Hematopoietic multipotent progenitor cell treated with erythropoietin and hydrocortisone succinate and interleukin-3 and kit ligand, for 15 days (in vitro differentiated cells): ENCODE results near the gene KIR3DL3.
"Not testable (repeated sequence)": the region's sequence is repeated elsewhere in the genome, so short reads cannot be mapped to it uniquely, and the experiment has no call there.

ENCODE experiments used
- DNase-seq: peaks from one replicate; pipeline ENCODE4 v3.0.0-alpha.2; 2015; ENCODE audit warnings: low spot score

Gene KIR3DL3

GRCh38 chr19:54731191-54731590 lies 6.9 kb downstream of the KIR3DL3 start:
- DNase-seq: no peak

GRCh38 chr19:54738306-54738705 lies 14.1 kb downstream of the KIR3DL3 start, which contains the start of gene KIR2DL3:
Gene KIR2DL3, plus strand, starts transcription at chr19:54738513. Its CDS starts 33 bp downstream, at chr19:54738546.
- DNase-seq: not testable (repeated sequence)

- DNase-seq: no peak
Observed at GRCh38 chr19:54738715-54739114, 14.5 kb downstream of the KIR3DL3 start.

- DNase-seq: no peak
Observed at GRCh38 chr19:54739587-54740497, 15.6 kb downstream of the KIR3DL3 start.

GRCh38 chr19:54741950-54742349 lies 17.7 kb downstream of the KIR3DL3 start:
- DNase-seq: not testable (repeated sequence)

- not testable (repeated sequence) for DNase-seq
Observed at GRCh38 chr19:54744080-54744479, 19.8 kb downstream of the KIR3DL3 start.

- DNase-seq: not testable (repeated sequence)
Observed at GRCh38 chr19:54747614-54748322, 23.5 kb downstream of the KIR3DL3 start.

GRCh38 chr19:54750276-54750675 lies 26.0 kb downstream of the KIR3DL3 start:
- not testable (repeated sequence) for DNase-seq

- not testable (repeated sequence) for DNase-seq
Observed at GRCh38 chr19:54756204-54757110, 32.2 kb downstream of the KIR3DL3 start.

GRCh38 chr19:54758577-54758976 lies 34.3 kb downstream of the KIR3DL3 start:
- DNase-seq: not testable (repeated sequence)

- DNase-seq: not testable (repeated sequence)
Observed at GRCh38 chr19:54764219-54764618, 40.0 kb downstream of the KIR3DL3 start.

GRCh38 chr19:54766464-54766863 lies 42.2 kb downstream of the KIR3DL3 start:
- not testable (repeated sequence) for DNase-seq

- DNase-seq: not testable (repeated sequence)
Observed at GRCh38 chr19:54769646-54770045, 45.4 kb downstream of the KIR3DL3 start, which contains the start of gene KIR2DL1. Gene KIR2DL1, plus strand, starts transcription at chr19:54769793. Its CDS starts 58 bp downstream, at chr19:54769851.

- not testable (repeated sequence) for DNase-seq
Observed at GRCh38 chr19:54770511-54770910, 46.3 kb downstream of the KIR3DL3 start.

- DNase-seq: not testable (repeated sequence)
Observed at GRCh38 chr19:54771018-54771960, 47.0 kb downstream of the KIR3DL3 start.

GRCh38 chr19:54772666-54773065 lies 48.4 kb downstream of the KIR3DL3 start:
- DNase-seq: not testable (repeated sequence)

GRCh38 chr19:54775095-54775815 lies 51.0 kb downstream of the KIR3DL3 start:
- DNase-seq: not testable (repeated sequence)

GRCh38 chr19:54775830-54776229 lies 51.6 kb downstream of the KIR3DL3 start:
- not testable (repeated sequence) for DNase-seq

GRCh38 chr19:54777851-54778250 lies 53.6 kb downstream of the KIR3DL3 start:
- not testable (repeated sequence) for DNase-seq

GRCh38 chr19:54778896-54779295 lies 54.7 kb downstream of the KIR3DL3 start:
- DNase-seq: not testable (repeated sequence)
